Kidney (tissue), 14 donors: ENCODE data around the gene MINDY2. TPM values are rescaled to one million over a fixed set of nuclear protein-coding genes. Genes with fewer than 3 reads are reported as not detected.

ENCODE experiments used
- DNase-seq, 5 donors: peaks; one replicate each; pipeline ENCODE4 v3.0.0-alpha.2; 2013 to 2020
- FAIRE-seq: peaks from 2 replicates; lab custom pipeline; 2012; peaks lifted over from hg19 to GRCh38; lab: Jason Lieb, UNC
- H3K27ac ChIP-seq, 2 donors: one replicate each; pipeline ENCODE4 v1.7.0; 2013; ENCODE audit warnings: low read depth in 2 of 2, low read length in 2 of 2, inconsistent platforms in 1 of 2
- H3K27me3 ChIP-seq: one replicate; pipeline ENCODE4 v1.7.1; 2013; ENCODE audit warnings: low read length, inconsistent platforms; ENCODE audit not compliant: control insufficient read depth, insufficient read depth
- H3K36me3 ChIP-seq, 3 donors: one replicate each; pipeline versions ENCODE4 v1.7.0 to v1.7.1; 2013; ENCODE audit warnings: low read length in 3 of 3, control low read depth in 1 of 3, inconsistent platforms in 1 of 3; ENCODE audit not compliant: insufficient read depth in 3 of 3, control insufficient read depth in 2 of 3
- H3K4me1 ChIP-seq, 3 donors: one replicate each; pipeline versions ENCODE4 v1.7.0 to v1.7.1; 2013; ENCODE audit warnings: low read length in 3 of 3, inconsistent platforms in 1 of 3, low read depth in 1 of 3; ENCODE audit not compliant: control insufficient read depth in 2 of 3, insufficient read depth in 2 of 3
- H3K4me3 ChIP-seq, 3 donors: one replicate each; pipeline versions ENCODE4 v1.7.0 to v1.8.1; 2013; ENCODE audit warnings: low read length in 3 of 3, control low read depth in 1 of 3, inconsistent platforms in 1 of 3
- H3K9ac ChIP-seq, 3 donors: one replicate each; pipeline versions ENCODE4 v1.7.0 to v1.7.1; 2013; ENCODE audit warnings: low read length in 3 of 3, control low read depth in 1 of 3, inconsistent platforms in 1 of 3
- H3K9me3 ChIP-seq, 3 donors: one replicate each; pipeline versions ENCODE4 v1.7.0 to v1.7.1; 2013; ENCODE audit warnings: low read length in 3 of 3, control low read depth in 1 of 3, inconsistent platforms in 1 of 3; ENCODE audit not compliant: control insufficient read depth in 2 of 3, insufficient read depth in 1 of 3
- intact Hi-C: fragments of 100-400 bp; cut with DNase I; formaldehyde crosslinking; loops from one replicate; pipeline ENCODE4 v1.11.1; 2022
- polyA plus RNA-seq: library from polyadenylated mRNA; stranded (reverse); fragments of 350-450 nt; fragmentation: Illumina TruSeq; extraction: RNeasy Lipid Tissue Mini Kit (QIAGEN cat#74804); gene quantifications from one replicate; pipeline ENCODE4 v1.2.3, GENCODE V29; 2014; ENCODE audit warnings: low read depth, low replicate concordance; ENCODE audit not compliant: insufficient read depth
- total RNA-seq: library from RNA; stranded (reverse); fragmentation: NEBNext Ultra II Directional; extraction: Animal tissue kit (Norgen Biotek cat#: 25700); gene quantifications from one replicate; pipeline ENCODE4 v1.2.1, GENCODE V29; 2021
- TF ChIP-seq, protein P1 (sequence below): IDR thresholded peaks from 3 replicates; pipeline ENCODE4 v1.5.1; 2012; ENCODE audit warnings: mild to moderate bottlenecking, moderate library complexity, borderline replicate concordance; ENCODE audit not compliant: insufficient read depth; ENCODE audit errors: extremely low read depth
- donor health status: control.
- donor health status: control.
- donor health status: control.
- donor health status: control.
- donor health status: control.
- donor health status: DM: yes; HTN: yes; CAD: no.
- donor health status: Normal renal cell carcinoma (clear cell type).

MINDY2 gene
- total and polyA plus RNA-seq, 2 donors from 2014 or later: 5.1 to 31.7 TPM

DNA sequence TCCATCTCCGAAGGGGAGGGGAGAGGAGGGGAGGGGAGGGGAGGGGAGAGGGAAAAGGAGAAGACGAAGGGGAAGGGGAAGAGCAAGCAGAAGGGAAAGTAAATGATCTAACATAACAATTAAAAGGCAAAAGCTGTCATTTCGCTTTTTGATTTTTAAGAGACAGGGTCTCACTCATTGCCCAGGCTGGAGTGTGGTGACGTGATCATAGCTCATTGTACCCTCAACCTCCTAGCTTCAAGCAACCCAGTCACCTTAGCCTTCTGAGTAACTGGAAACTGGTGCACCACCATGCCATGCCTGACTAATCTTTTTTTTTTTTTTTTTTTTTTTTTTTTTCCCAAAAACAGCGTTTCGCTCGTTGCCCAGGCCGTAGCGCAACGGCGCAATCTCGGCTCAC is 44.2 kb upstream of the MINDY2 start:
- no peak overlapping the region for H3K4me3 ChIP-seq
- H3K27ac ChIP-seq: no peak overlapping the region
- H3K9ac ChIP-seq: no peak overlapping the region
- DNase-seq (no peak), FAIRE-seq (no peak)
- intact Hi-C loops: no loop called here
- H3K36me3 ChIP-seq: no peaks in the 10 kb centered on the region
- peaks cover 0 to 5% (median 0%) of the 10 kb centered on the region in 3 donors for H3K4me1 ChIP-seq
- TF ChIP-seq, protein P1, sequence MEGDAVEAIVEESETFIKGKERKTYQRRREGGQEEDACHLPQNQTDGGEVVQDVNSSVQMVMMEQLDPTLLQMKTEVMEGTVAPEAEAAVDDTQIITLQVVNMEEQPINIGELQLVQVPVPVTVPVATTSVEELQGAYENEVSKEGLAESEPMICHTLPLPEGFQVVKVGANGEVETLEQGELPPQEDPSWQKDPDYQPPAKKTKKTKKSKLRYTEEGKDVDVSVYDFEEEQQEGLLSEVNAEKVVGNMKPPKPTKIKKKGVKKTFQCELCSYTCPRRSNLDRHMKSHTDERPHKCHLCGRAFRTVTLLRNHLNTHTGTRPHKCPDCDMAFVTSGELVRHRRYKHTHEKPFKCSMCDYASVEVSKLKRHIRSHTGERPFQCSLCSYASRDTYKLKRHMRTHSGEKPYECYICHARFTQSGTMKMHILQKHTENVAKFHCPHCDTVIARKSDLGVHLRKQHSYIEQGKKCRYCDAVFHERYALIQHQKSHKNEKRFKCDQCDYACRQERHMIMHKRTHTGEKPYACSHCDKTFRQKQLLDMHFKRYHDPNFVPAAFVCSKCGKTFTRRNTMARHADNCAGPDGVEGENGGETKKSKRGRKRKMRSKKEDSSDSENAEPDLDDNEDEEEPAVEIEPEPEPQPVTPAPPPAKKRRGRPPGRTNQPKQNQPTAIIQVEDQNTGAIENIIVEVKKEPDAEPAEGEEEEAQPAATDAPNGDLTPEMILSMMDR: no peak
- H3K27me3 ChIP-seq: no peaks in the 10 kb centered on the region
- H3K9me3 ChIP-seq: no peaks in the 10 kb centered on the region

DNA sequence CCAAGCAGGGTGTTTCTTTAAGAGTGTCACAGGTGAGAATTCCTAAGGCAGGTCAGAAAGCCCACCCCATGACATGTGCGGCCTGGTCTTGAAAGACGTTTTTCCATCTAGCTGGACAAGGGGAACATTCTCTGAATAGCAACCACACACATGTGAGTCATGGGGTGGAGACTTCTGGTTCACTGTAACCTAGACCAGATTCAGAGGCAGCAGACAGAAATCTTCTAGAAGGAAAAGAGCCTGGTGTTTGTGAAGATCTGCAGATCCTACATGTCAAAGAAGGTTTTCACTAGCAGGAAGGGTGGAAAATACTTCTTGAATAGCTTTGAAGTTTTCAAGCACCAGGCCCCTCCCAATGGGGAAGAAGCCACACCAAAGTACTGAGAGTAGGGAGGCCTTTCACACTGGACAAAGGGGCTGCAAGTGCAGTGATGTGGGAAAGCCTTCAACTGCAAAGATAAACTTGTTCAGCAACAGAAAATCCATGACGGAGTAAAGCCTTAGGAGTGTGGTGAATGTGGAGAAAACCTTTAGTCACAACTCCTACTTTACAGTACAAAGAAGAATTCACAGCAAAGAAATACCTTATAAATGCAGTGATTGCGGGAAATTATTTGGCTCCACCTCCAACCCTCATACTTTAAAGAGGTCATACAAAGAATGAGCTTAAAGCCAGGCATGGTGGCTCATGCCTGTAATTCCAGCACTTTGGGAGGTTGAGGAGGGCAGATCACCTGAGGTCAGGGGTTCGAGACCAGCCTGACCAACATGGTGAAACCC is 39.2 kb upstream of the MINDY2 start:
- Histone ChIP-seq H3K9ac (no peak overlapping the region), H3K4me1 (peaks cover 0 to 8% (median 0%) of the 10 kb centered on the region in 3 donors), H3K36me3 (peaks cover 0 to 3% (median 0%) of the 10 kb centered on the region in 3 donors), H3K27ac (peak overlapping the region; percentile 23 to 40), H3K4me3 (no peak overlapping the region), H3K9me3 (no peaks in the 10 kb centered on the region), H3K27me3 (no peaks in the 10 kb centered on the region)
- intact Hi-C loops: no loop called here
- TF ChIP-seq, protein P1: no peak
- DNase-seq (no peak), FAIRE-seq (no peak)

DNA sequence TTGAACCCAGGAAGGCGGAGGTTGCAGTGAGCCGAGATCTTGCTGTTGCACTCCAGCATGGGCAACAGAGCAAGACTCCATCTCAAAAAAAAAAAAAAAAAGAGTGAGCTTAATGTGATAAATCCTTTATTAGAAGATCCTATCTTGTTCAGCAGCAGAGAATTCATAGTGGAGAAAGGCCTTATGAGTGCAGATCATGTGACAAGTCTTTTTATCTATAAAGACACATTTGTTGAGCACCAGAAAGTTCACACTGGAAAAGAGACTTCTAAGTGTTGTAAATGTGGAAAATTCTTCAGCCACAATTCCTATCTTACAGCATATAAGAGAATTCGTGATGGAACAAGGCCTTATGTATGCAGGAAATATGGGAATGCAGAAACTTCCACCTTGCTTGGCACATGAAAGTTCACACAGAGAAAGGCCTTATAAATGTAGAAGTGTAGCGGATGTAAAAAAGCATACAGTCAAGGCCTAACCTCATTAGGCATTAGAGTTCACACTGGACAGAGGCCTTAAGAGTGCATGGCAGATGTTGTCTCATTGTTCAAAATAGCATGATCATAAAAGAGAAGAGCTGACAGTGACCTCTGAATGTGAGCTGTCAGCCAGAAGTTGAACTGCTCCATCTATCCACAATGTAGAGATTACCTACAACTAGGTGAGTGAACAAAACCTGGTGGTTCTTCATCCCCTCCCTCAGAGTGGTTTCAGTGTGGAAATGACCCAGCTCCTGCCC is 38.3 kb upstream of the MINDY2 start:
- no peaks in the 10 kb centered on the region for H3K27me3 ChIP-seq
- DNase-seq (no peak), FAIRE-seq (no peak)
- no peaks in the 10 kb centered on the region for H3K9me3 ChIP-seq
- peaks cover 0 to 8% (median 0%) of the 10 kb centered on the region in 3 donors for H3K4me1 ChIP-seq
- peaks cover 0 to 3% (median 0%) of the 10 kb centered on the region in 3 donors for H3K36me3 ChIP-seq
- H3K9ac ChIP-seq: no peak overlapping the region
- TF ChIP-seq, protein P1: no peak
- H3K4me3 ChIP-seq: no peak overlapping the region
- intact Hi-C loops: no loop called here
- H3K27ac ChIP-seq: no peak overlapping the region
